Measurements from ENCODE around the gene ARMCX1.

DNA sequence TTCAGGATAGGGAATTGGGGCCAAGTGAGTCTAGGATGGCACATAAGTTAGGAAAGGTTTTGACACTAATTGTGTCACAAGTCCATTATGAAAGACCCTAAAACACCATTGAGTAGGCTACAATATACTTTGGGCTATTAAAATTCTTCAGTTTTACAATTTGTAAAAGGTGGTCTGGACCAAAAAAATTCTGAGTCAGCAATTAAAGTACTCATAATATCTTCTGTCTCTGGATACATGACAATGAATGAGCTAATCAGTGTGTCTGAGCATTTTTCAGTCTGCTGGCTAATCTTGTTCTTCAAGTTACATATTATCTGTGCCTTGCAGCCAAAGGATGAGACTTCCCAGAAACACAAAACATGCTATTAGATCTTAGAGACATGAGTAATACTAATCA, 14.3 kb downstream of the ARMCX1 start:
- TF ChIP-seq, protein P1, sequence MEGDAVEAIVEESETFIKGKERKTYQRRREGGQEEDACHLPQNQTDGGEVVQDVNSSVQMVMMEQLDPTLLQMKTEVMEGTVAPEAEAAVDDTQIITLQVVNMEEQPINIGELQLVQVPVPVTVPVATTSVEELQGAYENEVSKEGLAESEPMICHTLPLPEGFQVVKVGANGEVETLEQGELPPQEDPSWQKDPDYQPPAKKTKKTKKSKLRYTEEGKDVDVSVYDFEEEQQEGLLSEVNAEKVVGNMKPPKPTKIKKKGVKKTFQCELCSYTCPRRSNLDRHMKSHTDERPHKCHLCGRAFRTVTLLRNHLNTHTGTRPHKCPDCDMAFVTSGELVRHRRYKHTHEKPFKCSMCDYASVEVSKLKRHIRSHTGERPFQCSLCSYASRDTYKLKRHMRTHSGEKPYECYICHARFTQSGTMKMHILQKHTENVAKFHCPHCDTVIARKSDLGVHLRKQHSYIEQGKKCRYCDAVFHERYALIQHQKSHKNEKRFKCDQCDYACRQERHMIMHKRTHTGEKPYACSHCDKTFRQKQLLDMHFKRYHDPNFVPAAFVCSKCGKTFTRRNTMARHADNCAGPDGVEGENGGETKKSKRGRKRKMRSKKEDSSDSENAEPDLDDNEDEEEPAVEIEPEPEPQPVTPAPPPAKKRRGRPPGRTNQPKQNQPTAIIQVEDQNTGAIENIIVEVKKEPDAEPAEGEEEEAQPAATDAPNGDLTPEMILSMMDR (IDR thresholded peaks at IDR 0.05), result no peak
- TF ChIP-seq POLR2A (IDR thresholded peaks at IDR 0.05), result no peak
- no peak for TF ChIP-seq POLR2AphosphoS5 (IDR thresholded peaks at IDR 0.05)

Measured in breast epithelium (tissue), 3 donors.